Raji (cell line): ENCODE results near the gene WDR20.

ENCODE experiments used
- POLR2A ChIP-seq: IDR thresholded peaks from 2 replicates; pipeline ENCODE4 v1.6.1; 2011; ENCODE audit warnings: low read depth, low read length, control low read depth; ENCODE audit not compliant: insufficient read depth

WDR20 gene

DNA sequence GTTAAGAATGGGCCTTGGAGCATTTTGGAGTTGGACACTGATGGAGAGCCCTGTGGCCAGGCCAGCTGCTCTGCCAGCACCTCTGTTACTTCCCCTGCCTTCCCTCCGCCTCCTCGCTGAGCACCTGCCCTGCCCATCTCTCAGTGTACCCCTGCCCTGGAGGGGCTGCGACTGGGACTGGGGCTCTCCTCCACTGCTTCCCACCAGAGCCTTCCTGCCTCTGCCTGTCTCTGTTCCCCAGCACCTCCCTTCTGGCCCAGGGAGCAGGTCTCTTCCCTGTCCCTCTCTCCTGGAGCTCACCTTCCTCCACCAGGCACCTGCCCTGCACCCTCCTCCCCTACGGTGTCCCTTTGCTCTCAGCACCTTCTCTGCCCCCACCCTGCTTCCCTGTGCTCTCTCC lies 62.1 kb downstream of the WDR20 start:
- TF ChIP-seq POLR2A = no peak

DNA sequence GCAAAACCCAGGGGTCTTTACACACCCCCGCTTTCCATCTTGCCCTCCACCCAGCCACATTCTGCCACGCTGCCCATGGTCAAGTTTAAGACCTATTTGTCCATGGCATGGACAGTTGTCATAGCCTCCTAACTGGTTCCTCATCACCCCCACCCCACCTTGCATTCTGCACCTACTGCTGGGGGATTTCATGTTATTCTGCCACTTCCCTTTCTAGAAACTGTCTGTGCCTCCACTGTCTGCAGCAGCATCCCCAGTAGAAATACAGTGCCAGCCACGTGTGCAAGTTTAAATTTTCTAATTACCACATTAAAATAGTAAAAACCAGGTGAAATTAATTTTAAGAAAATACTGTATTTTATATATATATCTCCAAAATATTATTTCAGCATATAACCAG lies 63.2 kb downstream of the WDR20 start:
- TF ChIP-seq POLR2A = no peak

DNA sequence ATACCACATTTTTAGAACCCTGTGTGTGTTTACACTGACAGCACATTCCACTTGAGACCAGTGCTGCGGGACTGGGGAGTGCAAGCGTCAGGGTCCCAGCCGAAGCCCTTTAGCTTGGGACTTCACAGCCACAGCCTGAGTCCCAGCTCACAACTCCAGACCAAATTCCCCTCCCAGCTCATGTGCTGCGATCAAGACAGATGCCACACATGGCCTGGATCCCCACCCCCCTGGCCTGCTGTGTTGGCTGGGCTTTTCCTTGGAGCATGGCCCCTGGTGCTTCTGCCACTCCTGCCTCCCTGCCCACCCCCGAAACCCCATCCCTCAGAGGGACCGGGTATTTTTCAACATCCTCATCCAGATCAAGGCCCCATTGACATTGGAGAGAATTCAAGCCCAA lies 63.7 kb downstream of the WDR20 start:
- TF ChIP-seq POLR2A = no peak

GRCh38 chr14:102205560-102205959 lies 65.9 kb downstream of the WDR20 start:
- TF ChIP-seq POLR2A = no peak

DNA sequence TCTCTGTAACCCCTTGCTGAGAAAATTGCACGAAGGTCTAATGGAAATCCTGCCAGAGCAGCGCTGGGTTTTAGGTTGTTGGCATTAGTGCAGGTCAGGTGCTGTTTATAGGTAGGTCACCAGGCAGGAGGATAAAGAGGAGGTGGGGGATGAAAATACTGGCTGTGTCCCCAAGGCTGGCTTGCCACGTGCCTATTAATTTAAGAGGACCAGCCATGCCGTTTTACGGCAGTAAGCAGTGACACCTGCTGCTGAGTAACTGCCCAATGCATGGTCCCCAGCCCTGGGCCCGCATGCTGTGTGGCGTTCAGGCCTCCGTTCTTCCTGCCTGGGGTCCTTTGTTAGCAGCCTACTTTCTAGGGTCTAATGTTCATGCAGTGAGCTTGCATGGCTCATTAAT lies 67.2 kb downstream of the WDR20 start:
- no peak for TF ChIP-seq POLR2A

- no peak for TF ChIP-seq POLR2A
These were observed 68.2 kb downstream of the WDR20 start for GRCh38 chr14:102207831-102208365.

GRCh38 chr14:102208741-102209140 lies 69.0 kb downstream of the WDR20 start:
- no peak for TF ChIP-seq POLR2A

GRCh38 chr14:102209224-102209966 lies 69.7 kb downstream of the WDR20 start:
- TF ChIP-seq POLR2A = no peak

DNA sequence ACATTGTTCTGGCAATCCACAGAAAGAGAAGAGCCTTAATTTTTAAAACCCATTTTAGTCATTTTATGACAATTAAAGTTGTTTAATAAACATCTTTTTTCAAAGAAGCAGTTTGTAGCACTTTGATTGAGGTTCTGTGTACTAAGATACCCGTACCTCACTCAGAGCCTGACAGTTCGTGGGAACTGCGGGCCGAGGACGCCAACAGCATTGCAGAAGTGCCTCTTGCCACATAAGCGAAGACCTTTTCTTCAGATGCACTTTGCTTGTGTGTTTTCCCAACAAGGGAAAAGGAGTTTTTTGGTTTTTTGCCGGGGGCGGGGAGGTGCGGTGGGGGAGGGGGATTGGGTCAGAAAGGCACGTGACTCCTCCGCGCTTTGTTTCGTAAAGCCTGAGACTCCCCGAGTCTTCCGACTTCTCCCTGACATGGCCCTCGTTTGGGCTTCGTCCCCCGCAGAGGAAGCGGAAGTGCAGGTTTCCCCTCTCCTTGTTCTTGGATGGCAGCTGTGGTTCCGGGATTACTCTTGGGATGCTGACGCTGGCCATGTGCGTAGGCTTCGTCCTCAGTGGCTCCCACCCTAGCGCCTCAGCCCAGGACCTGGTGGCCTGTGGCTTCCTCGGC lies 70.8 kb downstream of the WDR20 start:
- no peak for TF ChIP-seq POLR2A

DNA sequence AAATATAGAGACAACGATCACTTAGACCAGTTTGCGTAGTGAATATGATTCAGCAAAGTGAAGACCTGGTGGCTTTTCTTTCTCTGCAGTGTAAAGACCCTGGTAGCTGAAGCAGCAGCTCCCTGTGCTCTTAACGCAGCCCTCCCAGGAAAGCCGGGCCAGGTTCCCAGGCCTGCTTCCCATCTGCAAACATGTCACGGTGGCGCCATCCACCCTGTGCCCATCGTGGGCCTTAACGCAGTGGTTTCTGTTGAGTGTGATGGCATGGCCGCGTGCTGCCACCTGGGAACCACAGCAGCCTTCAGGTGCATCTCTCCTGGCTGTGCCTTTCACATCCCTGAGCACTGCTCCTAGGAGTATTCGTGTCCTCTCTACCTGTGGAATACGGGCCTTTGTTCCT lies 71.5 kb downstream of the WDR20 start:
- TF ChIP-seq POLR2A = no peak

- no peak for TF ChIP-seq POLR2A
These were observed 72.7 kb downstream of the WDR20 start for GRCh38 chr14:102212356-102212755.

DNA sequence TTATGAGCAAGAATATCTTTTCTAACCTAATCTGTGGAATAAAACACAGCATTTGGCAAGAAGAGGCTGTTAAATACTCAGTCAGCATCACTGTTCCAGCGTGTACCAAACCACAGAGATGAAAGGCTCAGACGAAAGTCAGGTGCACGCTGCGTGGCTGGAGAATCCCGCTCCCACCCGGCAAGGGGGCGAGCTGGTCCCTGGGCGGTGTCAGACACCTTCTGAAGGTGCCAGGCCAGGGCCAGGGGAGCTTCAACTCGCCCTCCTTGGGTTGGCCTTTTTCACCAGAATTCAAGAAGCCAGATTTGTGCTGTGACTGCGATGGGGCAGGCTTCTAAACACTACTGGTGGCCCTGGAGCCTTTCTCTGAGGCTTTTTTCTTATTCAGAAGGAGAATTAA lies 73.1 kb downstream of the WDR20 start:
- TF ChIP-seq POLR2A = no peak

DNA sequence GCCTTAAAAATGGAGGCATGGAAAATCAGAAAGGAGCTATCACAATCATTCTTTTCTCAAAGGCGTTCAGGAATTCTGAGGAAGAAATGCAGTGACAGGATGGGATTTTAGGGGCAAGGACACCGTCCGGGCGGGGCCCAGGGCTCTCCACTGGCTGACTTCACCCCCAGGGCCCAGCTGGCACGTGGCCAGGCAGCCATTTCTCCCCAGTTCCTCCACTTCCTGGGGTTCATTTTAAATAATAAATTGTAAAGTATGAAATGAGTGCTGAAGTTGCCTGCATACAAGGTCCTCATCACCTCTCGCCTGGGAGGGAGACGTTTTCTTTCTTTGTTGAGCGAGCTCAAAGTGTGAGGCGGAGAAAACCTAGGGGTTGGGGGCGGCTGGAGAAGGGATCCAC lies 73.8 kb downstream of the WDR20 start:
- no peak for TF ChIP-seq POLR2A

- TF ChIP-seq POLR2A = no peak
These were observed 74.4 kb downstream of the WDR20 start for GRCh38 chr14:102213984-102214658.

- TF ChIP-seq POLR2A = no peak
These were observed 75.4 kb downstream of the WDR20 start for GRCh38 chr14:102215071-102215470.
